GM12878 (cell line): ENCODE measurements around the gene LMO2.

Experiments used
- BMI1 ChIP-seq: fragments of 450-650 bp; IDR thresholded peaks from 2 replicates; pipeline ENCODE4 v1.6.1; 2016; ENCODE audit warnings: mild to moderate bottlenecking, moderate library complexity, borderline replicate concordance
- MLLT1 ChIP-seq: fragments of 450-650 bp; IDR thresholded peaks from 2 replicates; pipeline ENCODE4 v1.6.1; 2016; ENCODE audit warnings: mild to moderate bottlenecking
- POLR2AphosphoS5 ChIP-seq: IDR thresholded peaks from 2 replicates; pipeline ENCODE4 v1.6.1; 2011; ENCODE audit warnings: mild to moderate bottlenecking, low read length, inconsistent platforms
- RAD21 ChIP-seq: IDR thresholded peaks from 2 replicates; pipeline ENCODE4 v1.6.1; 2011; ENCODE audit warnings: mild to moderate bottlenecking, low read depth, low read length, moderate library complexity; ENCODE audit not compliant: insufficient read depth
- TF ChIP-seq, protein P1 (sequence below): IDR thresholded peaks from 2 replicates; pipeline ENCODE4 v1.6.1; 2012; ENCODE audit warnings: low read depth, low read length, improper control_type of control experiment
- TF ChIP-seq, protein P2 (sequence below), 3 experiments: IDR thresholded peaks in 2 of 3; conservative IDR thresholded peaks in 1 of 3; 2 replicates each; pipeline ENCODE4 v1.5.1; 2011; ENCODE audit warnings: low read depth in 3 of 3, low read length in 3 of 3, mild to moderate bottlenecking in 3 of 3, control low read depth in 2 of 3, moderate library complexity in 2 of 3, inconsistent platforms in 1 of 3, mixed read lengths in 1 of 3; ENCODE audit not compliant: control insufficient read depth in 2 of 3, insufficient read depth in 1 of 3; ENCODE audit errors: extremely low read depth in 1 of 3

GRCh38 chr11:33896911-33897310, 5.0 kb upstream of the LMO2 start:
- TF ChIP-seq, protein P1, sequence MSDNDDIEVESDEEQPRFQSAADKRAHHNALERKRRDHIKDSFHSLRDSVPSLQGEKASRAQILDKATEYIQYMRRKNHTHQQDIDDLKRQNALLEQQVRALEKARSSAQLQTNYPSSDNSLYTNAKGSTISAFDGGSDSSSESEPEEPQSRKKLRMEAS: no peak
- TF ChIP-seq, protein P2, sequence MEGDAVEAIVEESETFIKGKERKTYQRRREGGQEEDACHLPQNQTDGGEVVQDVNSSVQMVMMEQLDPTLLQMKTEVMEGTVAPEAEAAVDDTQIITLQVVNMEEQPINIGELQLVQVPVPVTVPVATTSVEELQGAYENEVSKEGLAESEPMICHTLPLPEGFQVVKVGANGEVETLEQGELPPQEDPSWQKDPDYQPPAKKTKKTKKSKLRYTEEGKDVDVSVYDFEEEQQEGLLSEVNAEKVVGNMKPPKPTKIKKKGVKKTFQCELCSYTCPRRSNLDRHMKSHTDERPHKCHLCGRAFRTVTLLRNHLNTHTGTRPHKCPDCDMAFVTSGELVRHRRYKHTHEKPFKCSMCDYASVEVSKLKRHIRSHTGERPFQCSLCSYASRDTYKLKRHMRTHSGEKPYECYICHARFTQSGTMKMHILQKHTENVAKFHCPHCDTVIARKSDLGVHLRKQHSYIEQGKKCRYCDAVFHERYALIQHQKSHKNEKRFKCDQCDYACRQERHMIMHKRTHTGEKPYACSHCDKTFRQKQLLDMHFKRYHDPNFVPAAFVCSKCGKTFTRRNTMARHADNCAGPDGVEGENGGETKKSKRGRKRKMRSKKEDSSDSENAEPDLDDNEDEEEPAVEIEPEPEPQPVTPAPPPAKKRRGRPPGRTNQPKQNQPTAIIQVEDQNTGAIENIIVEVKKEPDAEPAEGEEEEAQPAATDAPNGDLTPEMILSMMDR (IDR thresholded peaks at IDR 0.05 in 2 of 3, conservative IDR thresholded peaks at IDR 0.05 in 1 of 3; ENCODE audit: control insufficient read depth in 2 of 3, extremely low read depth in 1 of 3, insufficient read depth in 1 of 3, low read depth in 3 of 3, low read length in 3 of 3): no peak
- TF ChIP-seq RAD21: no peak
- no peak for TF ChIP-seq POLR2AphosphoS5
- TF ChIP-seq MLLT1: no peak
- no peak for TF ChIP-seq BMI1
